ENCODE results near the gene ABCG1.

DNA sequence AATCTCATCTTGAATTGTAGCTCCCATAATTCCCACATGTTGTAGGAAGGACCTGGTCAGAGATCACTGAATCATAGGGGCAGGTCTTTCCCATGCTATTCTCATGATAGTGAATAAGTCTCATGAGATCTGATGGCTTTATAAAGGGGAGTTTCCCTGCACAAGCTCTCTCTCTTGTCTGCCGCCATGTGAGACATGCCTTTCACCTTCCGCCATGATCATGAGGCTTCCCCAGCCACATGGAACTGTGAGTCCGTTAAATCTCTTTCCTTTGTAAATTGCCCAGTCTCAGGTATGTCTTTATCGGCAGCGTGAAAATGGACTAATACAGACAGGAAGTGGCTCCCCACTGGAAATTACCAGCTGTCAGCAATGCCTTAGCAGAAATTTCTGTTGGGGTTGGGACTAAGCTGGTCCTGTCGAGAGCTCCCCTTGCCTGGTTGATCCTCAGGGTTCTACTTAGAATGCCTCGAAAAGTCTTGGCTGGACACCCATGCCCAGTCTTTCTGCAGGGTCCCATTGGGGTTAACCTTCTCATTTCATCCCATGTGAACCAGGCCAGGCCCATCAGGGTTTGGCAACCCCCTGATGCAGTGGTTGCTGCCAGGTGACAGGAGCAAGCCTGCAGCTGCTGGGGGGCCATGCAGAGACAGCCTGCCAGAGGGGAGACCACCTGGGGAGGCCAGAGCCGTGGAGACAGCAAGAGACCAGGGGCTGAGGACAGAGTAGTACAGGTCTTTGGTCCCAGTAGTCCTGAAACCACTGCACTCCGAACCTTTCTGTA is 2.8 kb upstream of the ABCG1 start:
- TF ChIP-seq, protein P1, sequence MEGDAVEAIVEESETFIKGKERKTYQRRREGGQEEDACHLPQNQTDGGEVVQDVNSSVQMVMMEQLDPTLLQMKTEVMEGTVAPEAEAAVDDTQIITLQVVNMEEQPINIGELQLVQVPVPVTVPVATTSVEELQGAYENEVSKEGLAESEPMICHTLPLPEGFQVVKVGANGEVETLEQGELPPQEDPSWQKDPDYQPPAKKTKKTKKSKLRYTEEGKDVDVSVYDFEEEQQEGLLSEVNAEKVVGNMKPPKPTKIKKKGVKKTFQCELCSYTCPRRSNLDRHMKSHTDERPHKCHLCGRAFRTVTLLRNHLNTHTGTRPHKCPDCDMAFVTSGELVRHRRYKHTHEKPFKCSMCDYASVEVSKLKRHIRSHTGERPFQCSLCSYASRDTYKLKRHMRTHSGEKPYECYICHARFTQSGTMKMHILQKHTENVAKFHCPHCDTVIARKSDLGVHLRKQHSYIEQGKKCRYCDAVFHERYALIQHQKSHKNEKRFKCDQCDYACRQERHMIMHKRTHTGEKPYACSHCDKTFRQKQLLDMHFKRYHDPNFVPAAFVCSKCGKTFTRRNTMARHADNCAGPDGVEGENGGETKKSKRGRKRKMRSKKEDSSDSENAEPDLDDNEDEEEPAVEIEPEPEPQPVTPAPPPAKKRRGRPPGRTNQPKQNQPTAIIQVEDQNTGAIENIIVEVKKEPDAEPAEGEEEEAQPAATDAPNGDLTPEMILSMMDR (IDR thresholded peaks at IDR 0.05): no peak
- TF ChIP-seq POLR2AphosphoS5 (IDR thresholded peaks at IDR 0.05): no peak
